HG02973 (cell line): ENCODE measurements around the gene MYORG.
"Not testable (repeated sequence)": the region's sequence is repeated elsewhere in the genome, so short reads cannot be mapped to it uniquely, and the experiment has no call there.

ENCODE experiments used
- ATAC-seq: cut with Tn5 transposase; IDR thresholded peaks from one replicate; pipeline ENCODE4 v1.9.1; 2021; ENCODE audit warnings: moderate library complexity; ENCODE audit not compliant: unreplicated experiment

Gene MYORG

GRCh38 chr9:34370335-34370969, 6.2 kb downstream of the MYORG start:
- ATAC-seq = no peak

GRCh38 chr9:34369636-34370035, 7.1 kb downstream of the MYORG start:
- ATAC-seq = no peak

GRCh38 chr9:34368796-34369195, 7.9 kb downstream of the MYORG start:
- ATAC-seq = not testable (repeated sequence)

GRCh38 chr9:34367751-34368410, 8.8 kb downstream of the MYORG start:
- not testable (repeated sequence) for ATAC-seq

GRCh38 chr9:34366365-34366764, 10.3 kb downstream of the MYORG start:
- ATAC-seq = no peak

- ATAC-seq = no peak
These were observed 11.4 kb downstream of the MYORG start for GRCh38 chr9:34365282-34365681.

- ATAC-seq = no peak
These were observed 12.9 kb downstream of the MYORG start for GRCh38 chr9:34363619-34364351.

GRCh38 chr9:34362614-34363214, 14.0 kb downstream of the MYORG start:
- ATAC-seq = no peak

GRCh38 chr9:34352957-34353356, 23.7 kb downstream of the MYORG start:
- not testable (repeated sequence) for ATAC-seq

GRCh38 chr9:34352122-34352652, 24.5 kb downstream of the MYORG start:
- not testable (repeated sequence) for ATAC-seq

- no peak for ATAC-seq
These were observed 27.4 kb downstream of the MYORG start for GRCh38 chr9:34349324-34349723.

- no peak for ATAC-seq
These were observed 28.9 kb downstream of the MYORG start for GRCh38 chr9:34347800-34348158.

- no peak for ATAC-seq
These were observed 29.6 kb downstream of the MYORG start for GRCh38 chr9:34346873-34347799.

GRCh38 chr9:34343605-34344004, 33.1 kb downstream of the MYORG start:
- no peak for ATAC-seq

- no peak for ATAC-seq
These were observed 33.6 kb downstream of the MYORG start for GRCh38 chr9:34343090-34343489.

GRCh38 chr9:34341659-34342295, 34.9 kb downstream of the MYORG start:
- no peak for ATAC-seq

- ATAC-seq = no peak
These were observed 37.9 kb downstream of the MYORG start for GRCh38 chr9:34338665-34339385.

- ATAC-seq = not testable (repeated sequence)
These were observed 38.6 kb downstream of the MYORG start for GRCh38 chr9:34338079-34338478.

- ATAC-seq = no peak
These were observed 39.3 kb downstream of the MYORG start for GRCh38 chr9:34337403-34337802.
